PC-9 (cell line): ENCODE measurements around the gene OR7A5. TPM values are rescaled to one million over a fixed set of nuclear protein-coding genes. Genes with fewer than 3 reads are reported as not detected.
A peak's percentile ranks its signal among the peaks of the same experiment; 100 is the strongest.
"Not testable (repeated sequence)": the region's sequence is repeated elsewhere in the genome, so short reads cannot be mapped to it uniquely, and the experiment has no call there.

Experiments
- BruUV-seq: library from RNA; stranded (reverse); fragments of 400-500 nt; replicated peaks from 2 replicates; lab custom pipeline; 2021; lab: Mats Ljungman, UMichigan
- CTCF ChIA-PET: fragments of 300-600 bp; sonication (Branson Sonifier 250); formaldehyde crosslinking; loops from one replicate; lab custom pipeline; 2022; ENCODE audit warnings: antibody characterized with exemption; lab: Charles Lee
- POLR2A ChIA-PET: fragments of 300-600 bp; sonication (Branson Sonifier 250); formaldehyde crosslinking; loops from one replicate; lab custom pipeline; 2022; ENCODE audit warnings: antibody characterized with exemption; ENCODE audit not compliant: unreplicated experiment; lab: Charles Lee
- DNase-seq, 2 experiments: peaks; one replicate each; pipeline versions ENCODE4 v3.0.0 to v3.0.0-alpha.2; 2015 to 2022; ENCODE audit warnings: mixed read lengths in 1 of 2
- H2AFZ ChIP-seq: fragments of 200-600 bp; sonication (generic); 2 replicates; pipeline ENCODE4 v1.8.1; 2017; ENCODE audit warnings: antibody characterized with exemption
- H3F3A ChIP-seq: fragments of 200-600 bp; sonication (generic); 2 replicates; pipeline ENCODE4 v1.8.1; 2017; ENCODE audit warnings: antibody characterized with exemption, mild to moderate bottlenecking, low read depth; ENCODE audit not compliant: insufficient read depth
- H3K27ac ChIP-seq: fragments of 200-600 bp; sonication (generic); 2 replicates; pipeline ENCODE4 v1.6.1; 2016; ENCODE audit warnings: mixed run types
- H3K27me3 ChIP-seq: fragments of 200-600 bp; sonication (generic); 2 replicates; pipeline ENCODE4 v1.6.1; 2016; ENCODE audit warnings: low read depth, mixed run types; ENCODE audit not compliant: insufficient read depth
- H3K36me3 ChIP-seq: fragments of 200-600 bp; sonication (generic); 2 replicates; pipeline ENCODE4 v1.6.1; 2016; ENCODE audit warnings: low read depth, mixed run types
- H3K4me1 ChIP-seq: fragments of 200-600 bp; sonication (generic); replicated peaks from 2 replicates; pipeline ENCODE4 v1.6.1; 2016; ENCODE audit warnings: mixed run types; ENCODE audit not compliant: insufficient read depth
- H3K4me2 ChIP-seq: fragments of 200-600 bp; sonication (generic); 2 replicates; pipeline ENCODE4 v1.6.1; 2017; ENCODE audit warnings: mixed run types
- H3K4me3 ChIP-seq: fragments of 200-600 bp; sonication (generic); 2 replicates; pipeline ENCODE4 v1.6.1; 2016; ENCODE audit warnings: mixed run types
- H3K79me2 ChIP-seq: fragments of 200-600 bp; sonication (generic); 2 replicates; pipeline ENCODE4 v1.6.1; 2017; ENCODE audit warnings: low read depth, mixed run types
- H3K9me2 ChIP-seq: fragments of 200-600 bp; sonication (generic); 2 replicates; pipeline ENCODE4 v1.8.1; 2017; ENCODE audit warnings: mild to moderate bottlenecking; ENCODE audit not compliant: insufficient read depth
- H3K9me3 ChIP-seq: fragments of 200-600 bp; sonication (generic); 2 replicates; pipeline ENCODE4 v1.8.1; 2016; ENCODE audit warnings: low read depth; ENCODE audit not compliant: insufficient read depth
- H4K20me1 ChIP-seq: fragments of 200-600 bp; sonication (generic); 2 replicates; pipeline ENCODE4 v1.8.1; 2017; ENCODE audit not compliant: insufficient read depth
- CTCF ChIP-seq: fragments of 200-600 bp; sonication (generic); conservative IDR thresholded peaks from 2 replicates; pipeline ENCODE4 v1.6.1; 2017; ENCODE audit warnings: mixed run types, antibody characterized with exemption, mild to moderate bottlenecking, moderate library complexity
- EZH2 ChIP-seq: fragments of 200-600 bp; sonication (generic); IDR thresholded peaks from 2 replicates; pipeline ENCODE4 v1.8.0; 2017; ENCODE audit warnings: antibody characterized with exemption, low read depth
- intact Hi-C: fragments of 100-400 bp; cut with micrococcal nuclease; formaldehyde crosslinking; loops from one replicate; pipeline ENCODE4 v1.10.0; 2022; ENCODE audit not compliant: unreplicated experiment
- total RNA-seq: library from RNA; stranded (reverse); gene quantifications from 2 replicates; pipeline ENCODE4 v1.2.3, GENCODE V29; 2021

OR7A5 gene
- total RNA-seq, 1 experiment from 2014 or later: not detected

- Histone ChIP-seq H3K36me3 (no peaks in the 10 kb centered on the region), H2AFZ (no peak overlapping the region), H3K9me3 (no peaks in the 10 kb centered on the region), H3K9me2 (no peaks in the 10 kb centered on the region), H3F3A (no peaks in the 10 kb centered on the region), H3K4me2 (no peak overlapping the region), H4K20me1 (no peaks in the 10 kb centered on the region), H3K27ac (no peak overlapping the region), H3K4me3 (no peak overlapping the region), H3K27me3 (no peaks in the 10 kb centered on the region), H3K4me1 (0 out of 2 replicates have a peak, but pooled peaks cover 5% of the 10 kb centered on the region), H3K79me2 (no peaks in the 10 kb centered on the region)
- no peak for DNase-seq
- no TSS peak for BruUV-seq
- ChIA-PET POLR2A (no interaction called here), CTCF (no interaction called here)
- intact Hi-C loops: no loop called here
- TF ChIP-seq CTCF (no peak), EZH2 (no peak)
Observed at GRCh38 chr19:14795078-14795721, 39.8 kb downstream of the OR7A5 start.

GRCh38 chr19:14792250-14792649, 42.7 kb downstream of the OR7A5 start:
- H3K9me3 ChIP-seq, intact Hi-C loops, H3K4me3 ChIP-seq, H3K9me2 ChIP-seq, H3K36me3 ChIP-seq, H3K4me1 ChIP-seq, BruUV-seq, H4K20me1 ChIP-seq, CTCF ChIA-PET, H2AFZ ChIP-seq, H3K79me2 ChIP-seq, H3K4me2 ChIP-seq, H3F3A ChIP-seq, DNase-seq, H3K27ac ChIP-seq, H3K27me3 ChIP-seq: not testable (repeated sequence)
- POLR2A ChIA-PET: interaction anchor here (0.6 kb wide), 1 partner anchor 12 kb away, joined by 3 read pairs; no protein-coding TSS in a partner anchor

GRCh38 chr19:14786421-14786851, 48.5 kb downstream of the OR7A5 start:
- ChIA-PET CTCF (interaction anchor here (0.6 to 0.7 kb wide), 3 partner anchors 99 to 300 kb away, joined by 3 to 12 read pairs (median 7); no protein-coding TSS in a partner anchor), POLR2A (interaction anchor here (1.0 kb wide), 1 partner anchor 96 kb away, joined by 13 read pairs; the partner anchor contains the start of gene ZNF333)
- Histone ChIP-seq H3K9me3 (no peaks in the 10 kb centered on the region), H3K36me3 (no peaks in the 10 kb centered on the region), H4K20me1 (no peaks in the 10 kb centered on the region), H3K4me3 (peak overlapping the region; percentile 48; the same call in 1 of the 2 replicates), H3K27ac (no peak overlapping the region), H3K4me2 (peak overlapping the region; percentile 79), H3K4me1 (peaks cover 9% of the 10 kb centered on the region), H2AFZ (peak overlapping the region; percentile 59; the same call in 1 of the 2 replicates), H3K9me2 (no peaks in the 10 kb centered on the region), H3K27me3 (no peaks in the 10 kb centered on the region), H3K79me2 (no peaks in the 10 kb centered on the region), H3F3A (peaks cover 7% of the 10 kb centered on the region; the same call in 1 of the 2 replicates)
- intact Hi-C loops: no loop called here
- no peak for TF ChIP-seq EZH2
- peak; percentile 90 for TF ChIP-seq CTCF
- DNase-seq: no peak
- no TSS peak for BruUV-seq

- H3K27me3 ChIP-seq, intact Hi-C loops, H3F3A ChIP-seq, H3K9me2 ChIP-seq, H3K9me3 ChIP-seq, BruUV-seq, POLR2A ChIA-PET, H3K79me2 ChIP-seq, H3K36me3 ChIP-seq, H3K4me1 ChIP-seq, H4K20me1 ChIP-seq, H3K4me3 ChIP-seq: not testable (repeated sequence)
- H2AFZ ChIP-seq: 0 out of 2 replicates have a peak overlapping the region, but pooled peaks have one; percentile 36
- peak overlapping the region; percentile 49; the same call in 1 of the 2 replicates for H3K27ac ChIP-seq
- DNase-seq: peak; percentile 42 to 78
- CTCF ChIA-PET: interaction anchor here (0.5 to 0.6 kb wide), 2 partner anchors 211 to 408 kb away, joined by 3 to 4 read pairs; no protein-coding TSS in a partner anchor
- peak overlapping the region; percentile 53; the same call in 1 of the 2 replicates for H3K4me2 ChIP-seq
Observed at GRCh38 chr19:14785102-14785793, 49.7 kb downstream of the OR7A5 start.

- peak overlapping the region; percentile 53; the same call in 1 of the 2 replicates for H3K4me2 ChIP-seq
- H3K4me3 ChIP-seq, H4K20me1 ChIP-seq, POLR2A ChIA-PET, BruUV-seq, H3K27me3 ChIP-seq, H3K9me3 ChIP-seq, H3K4me1 ChIP-seq, H3K36me3 ChIP-seq, H3F3A ChIP-seq, H3K79me2 ChIP-seq, intact Hi-C loops, H3K9me2 ChIP-seq: not testable (repeated sequence)
- H2AFZ ChIP-seq: 0 out of 2 replicates have a peak overlapping the region, but pooled peaks have one; percentile 36
- DNase-seq: peak; percentile 13 to 58
- H3K27ac ChIP-seq: peak overlapping the region; percentile 49; the same call in 1 of the 2 replicates
- CTCF ChIA-PET: interaction anchor here (0.5 to 0.6 kb wide), 2 partner anchors 211 to 409 kb away, joined by 3 to 4 read pairs; no protein-coding TSS in a partner anchor
Observed at GRCh38 chr19:14784730-14785101, 50.3 kb downstream of the OR7A5 start.
